ENCODE measurements around the gene CTNS.

GRCh38 chr17:3691617-3692067 is 55.1 kb downstream of the CTNS start:
- TF ChIP-seq POLR2A (IDR thresholded peaks at IDR 0.05), result no peak
- TF ChIP-seq, protein P1, sequence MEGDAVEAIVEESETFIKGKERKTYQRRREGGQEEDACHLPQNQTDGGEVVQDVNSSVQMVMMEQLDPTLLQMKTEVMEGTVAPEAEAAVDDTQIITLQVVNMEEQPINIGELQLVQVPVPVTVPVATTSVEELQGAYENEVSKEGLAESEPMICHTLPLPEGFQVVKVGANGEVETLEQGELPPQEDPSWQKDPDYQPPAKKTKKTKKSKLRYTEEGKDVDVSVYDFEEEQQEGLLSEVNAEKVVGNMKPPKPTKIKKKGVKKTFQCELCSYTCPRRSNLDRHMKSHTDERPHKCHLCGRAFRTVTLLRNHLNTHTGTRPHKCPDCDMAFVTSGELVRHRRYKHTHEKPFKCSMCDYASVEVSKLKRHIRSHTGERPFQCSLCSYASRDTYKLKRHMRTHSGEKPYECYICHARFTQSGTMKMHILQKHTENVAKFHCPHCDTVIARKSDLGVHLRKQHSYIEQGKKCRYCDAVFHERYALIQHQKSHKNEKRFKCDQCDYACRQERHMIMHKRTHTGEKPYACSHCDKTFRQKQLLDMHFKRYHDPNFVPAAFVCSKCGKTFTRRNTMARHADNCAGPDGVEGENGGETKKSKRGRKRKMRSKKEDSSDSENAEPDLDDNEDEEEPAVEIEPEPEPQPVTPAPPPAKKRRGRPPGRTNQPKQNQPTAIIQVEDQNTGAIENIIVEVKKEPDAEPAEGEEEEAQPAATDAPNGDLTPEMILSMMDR (IDR thresholded peaks at IDR 0.05), result no peak

Data from stomach (tissue), 4 donors.